ENCODE results near the gene ARHGEF4.

- TF ChIP-seq NR2C2 (CRISPR knock-in tag; IDR thresholded peaks at IDR 0.05) (no peak), ZNF138 (CRISPR knock-in tag; conservative IDR thresholded peaks at IDR 0.05) (no peak), ZNF263 (CRISPR knock-in tag; IDR thresholded peaks at IDR 0.05; ENCODE audit: low read depth) (no peak), AR (CRISPR knock-in tag; IDR thresholded peaks at IDR 0.05) (no peak), CTCF (IDR thresholded peaks at IDR 0.05) (no peak), ATF3 (CRISPR knock-in tag; conservative IDR thresholded peaks at IDR 0.05) (no peak)
These were observed 55.3 kb downstream of the ARHGEF4 start for GRCh38 chr2:130891966-130892365.
